HCT116 (cell line): Measurements from ENCODE around the gene FHOD1.

Source experiments
- ATF3 ChIP-seq: IDR thresholded peaks from 2 replicates; pipeline ENCODE4 v1.6.1; 2012
- CTCF ChIP-seq, 3 experiments: fragments of 200-600 bp in 1 of 3; sonication (generic) in 1 of 3; IDR thresholded peaks in 2 of 3; conservative IDR thresholded peaks in 1 of 3; 2 replicates each; pipeline ENCODE4 v1.5.1; 2012 to 2017; ENCODE audit warnings: low read depth in 2 of 3, low read length in 2 of 3, antibody characterized with exemption in 1 of 3, borderline replicate concordance in 1 of 3, control low read depth in 1 of 3, mild to moderate bottlenecking in 1 of 3, mixed read lengths in 1 of 3, mixed run types in 1 of 3, moderate library complexity in 1 of 3; ENCODE audit not compliant: insufficient read depth in 1 of 3
- EZH2 ChIP-seq: fragments of 200-600 bp; sonication (generic); IDR thresholded peaks from 2 replicates; pipeline ENCODE4 v1.6.1; 2017; ENCODE audit warnings: antibody characterized with exemption, mixed run types
- EZH2phosphoT487 ChIP-seq: fragments of 200-600 bp; IDR thresholded peaks from 2 replicates; pipeline ENCODE4 v1.6.1; 2018; ENCODE audit warnings: antibody characterized with exemption, borderline replicate concordance
- JUND ChIP-seq: IDR thresholded peaks from 2 replicates; pipeline ENCODE4 v1.6.1; 2012
- MAX ChIP-seq: IDR thresholded peaks from 2 replicates; pipeline ENCODE4 v1.6.1; 2012
- POLR2A ChIP-seq: IDR thresholded peaks from 2 replicates; pipeline ENCODE4 v1.7.0; 2011; ENCODE audit warnings: borderline replicate concordance; ENCODE audit not compliant: insufficient read depth, insufficient read length; ENCODE audit errors: extremely low read depth
- POLR2AphosphoS5 ChIP-seq: IDR thresholded peaks from 2 replicates; pipeline ENCODE4 v1.6.1; 2011; ENCODE audit warnings: mild to moderate bottlenecking, low read depth, low read length, moderate library complexity
- RAD21 ChIP-seq: IDR thresholded peaks from 2 replicates; pipeline ENCODE4 v1.6.1; 2012; ENCODE audit warnings: low read depth, mild to moderate bottlenecking
- SIN3A ChIP-seq: IDR thresholded peaks from 2 replicates; pipeline ENCODE4 v1.6.1; 2012; ENCODE audit warnings: low read depth
- SRF ChIP-seq: IDR thresholded peaks from 2 replicates; pipeline ENCODE4 v1.6.1; 2012; ENCODE audit warnings: low read depth
- ZNF274 ChIP-seq: fragments of 200-500 bp; sonication (Bioruptor generic); IDR thresholded peaks from 2 replicates; pipeline ENCODE4 v1.6.1; 2014; ENCODE audit warnings: mild to moderate bottlenecking, low read depth, low read length, inconsistent platforms

- TF ChIP-seq CTCF (IDR thresholded peaks at IDR 0.05 in 2 of 3, conservative IDR thresholded peaks at IDR 0.05 in 1 of 3; ENCODE audit: borderline replicate concordance in 1 of 3, insufficient read depth in 1 of 3, low read depth in 2 of 3, low read length in 2 of 3): peak; percentile 62 to 84 (median 70)
- TF ChIP-seq POLR2A: no peak
- TF ChIP-seq JUND: no peak
- TF ChIP-seq EZH2phosphoT487: no peak
- peak; percentile 92 for TF ChIP-seq RAD21
- TF ChIP-seq POLR2AphosphoS5: no peak
- no peak for TF ChIP-seq SRF
- TF ChIP-seq ZNF274: no peak
- TF ChIP-seq EZH2: no peak
- TF ChIP-seq ATF3: no peak
- TF ChIP-seq SIN3A: no peak
- no peak for TF ChIP-seq MAX
Measured at GRCh38 chr16:67260426-67261063, 13.3 kb upstream of the FHOD1 start.
